H1 (cell line): ENCODE data around the gene SYNJ2. TPM values are rescaled to one million over a fixed set of nuclear protein-coding genes. Genes with fewer than 3 reads are reported as not detected.

Experiments
- EZH2 ChIP-seq: fragments of 200-600 bp; sonication (generic); IDR thresholded peaks from 2 replicates; pipeline ENCODE4 v1.7.1; 2012; ENCODE audit warnings: low read depth, mild to moderate bottlenecking, moderate library complexity, low read length, inconsistent platforms; ENCODE audit not compliant: severe bottlenecking
- polyA plus RNA-seq, 7 experiments: library from polyadenylated mRNA; depleted of rRNA in 3 of 7; stranded (reverse) in 5 of 7; unstranded in 2 of 7; fragments of >200 nt in 5 of 7; fragments of 200-250 nt in 2 of 7; gene quantifications; 1 replicate in 5 of 7; 2 replicates in 1 of 7; 4 replicates in 1 of 7; pipeline versions ENCODE4 v1.2.1 to v1.2.3, GENCODE V29; 2011 to 2013; ENCODE audit warnings: missing spikeins in 2 of 7, mixed read lengths in 2 of 7
- total RNA-seq: library from RNA; stranded (reverse); fragmentation: NEBNext Ultra II Directional; extraction: Animal tissue kit (Norgen Biotek cat#: 25700); gene quantifications from 2 replicates; pipeline ENCODE4 v1.2.1, GENCODE V29; 2021

SYNJ2 gene
- total and polyA plus RNA-seq, 2 of the 8 experiments (the other 6 are each of a cell fraction or from before 2014, with no cell fraction given): 3.7 to 13.9 TPM

DNA sequence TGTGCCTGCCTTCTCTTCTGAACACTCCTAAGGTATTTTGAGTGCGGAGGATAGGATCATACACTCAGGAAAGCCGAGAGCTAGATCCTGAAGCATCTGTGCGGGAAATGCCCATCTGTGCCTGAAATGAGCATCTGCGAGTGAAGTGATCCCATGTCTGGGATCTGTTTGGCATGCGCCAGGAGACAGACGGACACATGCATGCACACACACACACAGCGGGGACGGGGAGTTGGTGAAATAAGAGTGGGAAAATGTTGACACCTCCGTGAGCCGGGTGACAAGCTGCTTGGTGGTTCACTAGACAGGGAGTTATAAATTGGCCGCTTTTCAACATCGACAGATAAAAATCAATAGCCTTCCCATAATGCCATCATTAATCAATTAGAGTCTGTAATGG, 13.8 kb downstream of the SYNJ2 start (continued):
- TF ChIP-seq EZH2: no peak
